Measurements from ENCODE around the gene PKN3. TPM values are rescaled to one million over a fixed set of nuclear protein-coding genes. Genes with fewer than 3 reads are reported as not detected.

The PKN3 gene
- 20.6 and 31.9 TPM in 2 replicates for total RNA-seq

GRCh38 chr9:128702445-128702948, at the start of gene PKN3:
PKN3 (plus strand) TSS chr9:128702503; CDS start chr9:128702916, 413 bp downstream.

DNA sequence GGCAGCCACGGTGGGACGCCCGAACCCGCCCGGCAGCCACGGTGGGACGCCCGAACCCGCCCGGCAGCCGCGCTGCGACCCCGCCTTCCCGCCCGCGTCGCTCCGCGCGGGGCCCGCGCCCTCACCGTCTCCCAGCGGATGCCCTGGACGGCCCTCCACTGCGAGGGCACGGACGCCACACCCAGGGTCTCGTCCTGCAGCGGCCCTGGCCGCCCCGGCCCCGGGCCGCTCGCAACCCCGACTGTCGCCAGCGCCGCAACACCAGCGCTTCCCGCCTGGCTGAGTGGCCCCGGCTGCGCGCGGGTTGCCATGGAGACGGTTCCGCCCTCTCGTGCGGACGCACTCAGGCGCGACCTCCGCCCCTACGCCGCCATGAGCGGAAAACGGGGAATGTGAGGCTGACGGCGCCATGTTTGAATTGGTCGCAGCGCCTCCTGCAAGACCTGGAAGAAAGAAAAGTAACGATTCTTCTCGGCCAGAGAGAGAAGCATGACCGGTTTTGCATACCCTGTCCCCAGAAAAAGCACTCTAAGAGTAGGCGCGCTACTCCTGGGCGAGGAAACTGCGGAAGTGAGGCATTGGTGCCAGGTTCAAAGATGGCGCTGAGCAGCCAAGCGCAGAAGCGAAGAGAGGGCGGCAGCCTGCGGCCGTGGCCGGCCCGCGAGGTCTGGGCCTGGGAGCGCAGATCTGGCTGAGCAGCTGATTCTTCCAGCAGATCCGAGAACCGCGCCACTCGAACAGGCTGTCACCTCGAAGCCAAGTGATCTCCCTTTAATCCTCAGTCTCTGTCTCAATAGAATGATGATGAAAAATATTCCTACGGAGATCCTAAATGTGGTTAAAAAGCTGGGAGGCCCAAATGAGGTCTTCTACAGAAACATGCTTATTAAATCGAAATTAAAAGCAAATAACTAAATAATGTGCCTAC, 45.6 kb upstream of the PKN3 start, which contains the start of gene DYNC2I2:
Gene DYNC2I2, minus strand, starts transcription at position 432 of the 928 bp plus-strand sequence. Its CDS starts 121 bp downstream, at position 311.

DNA sequence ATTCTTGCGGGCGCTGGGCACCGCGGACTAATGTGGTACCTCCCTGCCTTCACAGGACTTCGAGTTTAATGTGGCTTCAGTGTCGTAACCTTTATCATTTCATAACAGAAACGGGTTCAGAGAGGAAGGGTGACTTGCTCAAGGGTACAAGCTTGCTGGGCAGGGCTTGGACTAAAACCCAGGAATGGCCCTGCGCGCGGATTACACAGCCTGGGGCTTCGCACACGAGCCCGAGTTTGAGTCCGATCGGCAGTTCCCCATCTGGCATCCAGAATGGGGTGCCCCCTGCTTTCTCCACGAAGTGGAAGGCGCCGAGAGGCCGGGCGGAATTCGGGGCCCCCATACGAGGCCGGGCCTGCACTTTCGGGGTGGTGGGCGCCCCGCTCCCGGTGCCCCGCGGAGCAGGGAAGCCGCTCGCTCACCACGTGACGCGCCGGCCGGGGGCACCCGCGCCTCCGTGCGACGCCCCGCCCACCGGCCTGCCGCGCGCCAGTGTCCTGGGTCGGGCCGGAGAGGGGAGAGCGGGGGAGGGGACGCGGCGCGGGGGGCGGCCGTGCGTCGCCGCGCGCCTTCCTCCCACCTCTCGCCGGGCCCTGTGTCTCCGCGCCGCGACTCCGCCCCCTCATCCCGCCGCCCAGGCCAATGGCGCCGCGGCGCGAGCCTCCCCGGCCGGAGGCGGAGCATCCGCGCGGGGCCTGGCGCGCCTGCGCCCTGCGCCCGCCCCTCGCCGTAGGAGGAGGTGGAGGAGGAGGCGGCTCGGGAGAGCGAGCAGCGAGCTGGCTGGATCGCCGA, 13.6 kb upstream of the PKN3 start, which contains the start of gene SET:
Gene SET, plus strand, starts transcription at position 722 of the 792 bp plus-strand sequence. CDS start 361 bp downstream, outside the sequence.

DNA sequence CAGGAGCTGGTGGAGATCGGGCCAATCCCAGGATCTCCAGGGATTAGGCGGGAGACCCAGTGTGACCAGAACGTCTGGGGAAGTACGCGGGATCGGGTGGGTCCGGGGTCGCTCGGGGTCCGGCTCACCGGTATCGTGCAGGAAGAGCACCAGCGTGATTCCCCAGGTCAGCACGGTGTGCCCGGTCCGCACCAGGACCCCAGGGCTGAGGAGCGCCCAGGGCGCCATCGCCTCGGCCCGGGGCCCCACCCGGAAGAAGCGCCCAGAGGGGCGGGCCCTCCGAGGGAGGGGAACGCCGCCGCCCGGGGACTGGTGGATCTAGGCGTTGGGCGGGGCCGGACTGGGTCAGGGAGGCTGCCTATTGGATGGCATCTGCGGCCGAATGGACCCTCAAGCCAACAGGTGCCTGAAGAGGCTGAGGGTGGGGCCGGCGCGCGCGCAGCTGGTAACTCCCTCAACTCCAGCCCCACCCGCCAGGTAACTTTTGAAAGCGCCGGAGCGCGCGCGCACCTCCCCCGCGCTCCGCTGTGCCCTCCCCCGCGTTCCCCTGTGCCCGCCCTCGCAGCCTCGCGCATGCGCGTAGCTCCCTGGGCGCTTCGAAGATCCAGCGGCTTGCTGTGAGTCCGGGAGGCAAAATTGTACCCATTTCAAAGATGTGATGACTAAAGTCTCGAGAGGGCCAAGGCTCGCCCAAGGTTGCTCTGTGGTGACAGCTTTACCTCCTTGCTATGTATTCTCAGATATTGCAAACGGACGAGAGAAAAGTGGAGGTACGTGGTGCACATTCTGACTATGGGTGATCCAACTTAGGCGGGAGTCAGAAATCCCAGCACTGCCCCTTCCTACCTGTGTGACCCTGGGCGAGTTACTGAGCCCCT, 21.8 kb downstream of the PKN3 start, which contains the start of gene ZDHHC12:
Gene ZDHHC12, minus strand, starts transcription at position 262 of the 878 bp plus-strand sequence. Its CDS starts 34 bp downstream, at position 228.

Small RNAs within 50 kb of the gene (small RNA-seq; reads per million reads assigned to genes)
- gene RF00017, result not detected
- not detected for gene RN7SL560P

Other genes with a start within 250 kb of the PKN3 start
- 41.6 and 44.8 TPM in 2 replicates for gene ODF2, start 246.5 kb upstream of the PKN3 start, total RNA-seq
- gene GLE1, start 197.8 kb upstream of the PKN3 start, total RNA-seq, result 27.4 and 34.9 TPM in 2 replicates
- gene SPTAN1, start 149.9 kb upstream of the PKN3 start, total RNA-seq, result 372 and 467 TPM in 2 replicates
- gene DYNC2I2, start 45.7 kb upstream of the PKN3 start, total RNA-seq, result 57.2 and 67.6 TPM in 2 replicates
- gene SET, start 13.3 kb upstream of the PKN3 start, total RNA-seq, result 676 and 721 TPM in 2 replicates
- 21.4 and 27.4 TPM in 2 replicates for gene ZDHHC12, start 21.6 kb downstream of the PKN3 start, total RNA-seq
- gene ZER1, start 69.4 kb downstream of the PKN3 start, total RNA-seq, result 13.0 and 16.4 TPM in 2 replicates
- 20.5 and 22.1 TPM in 2 replicates for gene TBC1D13, start 84.8 kb downstream of the PKN3 start, total RNA-seq
- gene ENDOG, start 116.0 kb downstream of the PKN3 start, total RNA-seq, result 18.3 and 20.5 TPM in 2 replicates
- gene SPOUT1, start 127.3 kb downstream of the PKN3 start, total RNA-seq, result 20.5 and 22.8 TPM in 2 replicates
- 8.5 and 9.0 TPM in 2 replicates for gene KYAT1, start 179.4 kb downstream of the PKN3 start, total RNA-seq
- gene LRRC8A, start 179.6 kb downstream of the PKN3 start, total RNA-seq, result 118 and 154 TPM in 2 replicates
- gene PHYHD1, start 218.5 kb downstream of the PKN3 start, total RNA-seq, result 0.79 and 1.3 TPM in 2 replicates
- 20.5 and 25.9 TPM in 2 replicates for gene DOLK, start 245.1 kb downstream of the PKN3 start, total RNA-seq
- 76.3 and 85.9 TPM in 2 replicates for gene NUP188, start 245.2 kb downstream of the PKN3 start, total RNA-seq